Measurements from ENCODE around the gene ACAD10. TPM values are rescaled to one million over a fixed set of nuclear protein-coding genes. Genes with fewer than 3 reads are reported as not detected.

The ACAD10 gene
- total and polyA plus RNA-seq, 10 of the 15 experiments (the other 5 are each of a cell fraction or from before 2014, with no cell fraction given): 2.9 to 21.9 (median 17.5) TPM

- DNase-seq (ENCODE audit: low read depth, low spot score) (no peak), ATAC-seq (no peak), FAIRE-seq (no peak)
- Histone ChIP-seq H3K4me2 (ENCODE audit: control insufficient read depth, insufficient read depth) (no peak overlapping the region), H3K27me3 (replicated peaks in 1 of 2; ENCODE audit: control insufficient read depth in 2 of 2, insufficient read depth in 2 of 2, low read length in 1 of 2) (no peaks in the 10 kb centered on the region), H3K9me3 (replicated peaks; ENCODE audit: control insufficient read depth, insufficient read depth, low read length) (no peaks in the 10 kb centered on the region), H3K4me1 (ENCODE audit: control insufficient read depth, insufficient read depth, low read length) (no peaks in the 10 kb centered on the region), H3K9ac (ENCODE audit: control insufficient read depth, insufficient read depth, low read length) (no peak overlapping the region), H3K27ac (ENCODE audit: control insufficient read depth, insufficient read depth) (no peak overlapping the region), H3K4me3 (no peak overlapping the region), H3K36me3 (ENCODE audit: control insufficient read depth in 2 of 2, insufficient read depth in 2 of 2, low read length in 1 of 2) (peaks cover 0 to 5% of the 10 kb centered on the region in 2 experiments; a peak in 3 of 4 replicates), H2AFZ (ENCODE audit: control insufficient read depth, low read depth, low read length) (no peak overlapping the region), H4K20me1 (ENCODE audit: control insufficient read depth, insufficient read depth) (no peaks in the 10 kb centered on the region), H3K79me2 (ENCODE audit: control insufficient read depth, insufficient read depth, low read length) (no peaks in the 10 kb centered on the region)
- CTCF ChIA-PET: no interaction called here
- in situ Hi-C loops (cut with MboI) (no loop called here), intact Hi-C loops (cut with micrococcal nuclease; ENCODE audit: unreplicated experiment) (no loop called here)
- BruUV-seq (replicated peaks): no TSS peak
- 81% methylated on average over 4 of the region's 4 CpGs for WGBS (ENCODE audit: insufficient coverage, insufficient replicate concordance, low lambda C conversion rate, missing lambda C conversion rate)
- SMC1A ChIA-PET (ENCODE audit: uncharacterized antibody, unreplicated experiment): no interaction called here
- POLR2A ChIA-PET: no interaction called here
- RAD21 ChIA-PET (ENCODE audit: unreplicated experiment): no interaction called here
- TF ChIP-seq, protein P1, sequence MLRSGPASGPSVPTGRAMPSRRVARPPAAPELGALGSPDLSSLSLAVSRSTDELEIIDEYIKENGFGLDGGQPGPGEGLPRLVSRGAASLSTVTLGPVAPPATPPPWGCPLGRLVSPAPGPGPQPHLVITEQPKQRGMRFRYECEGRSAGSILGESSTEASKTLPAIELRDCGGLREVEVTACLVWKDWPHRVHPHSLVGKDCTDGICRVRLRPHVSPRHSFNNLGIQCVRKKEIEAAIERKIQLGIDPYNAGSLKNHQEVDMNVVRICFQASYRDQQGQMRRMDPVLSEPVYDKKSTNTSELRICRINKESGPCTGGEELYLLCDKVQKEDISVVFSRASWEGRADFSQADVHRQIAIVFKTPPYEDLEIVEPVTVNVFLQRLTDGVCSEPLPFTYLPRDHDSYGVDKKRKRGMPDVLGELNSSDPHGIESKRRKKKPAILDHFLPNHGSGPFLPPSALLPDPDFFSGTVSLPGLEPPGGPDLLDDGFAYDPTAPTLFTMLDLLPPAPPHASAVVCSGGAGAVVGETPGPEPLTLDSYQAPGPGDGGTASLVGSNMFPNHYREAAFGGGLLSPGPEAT (IDR thresholded peaks at IDR 0.05; ENCODE audit: low read depth): no peak
- TF ChIP-seq SUPT20H (IDR thresholded peaks at IDR 0.05; ENCODE audit: borderline replicate concordance, control insufficient read depth, low read depth, low read length) (no peak), YY1 (IDR thresholded peaks at IDR 0.05; ENCODE audit: low read depth, low read length) (no peak), SIX5 (IDR thresholded peaks at IDR 0.05; ENCODE audit: low read depth, low read length, severe bottlenecking) (no peak), CREB1 (IDR thresholded peaks at IDR 0.05; ENCODE audit: low read depth) (no peak), ASH2L (IDR thresholded peaks at IDR 0.05; ENCODE audit: borderline replicate concordance, low read depth) (no peak), SRF (IDR thresholded peaks at IDR 0.05; ENCODE audit: low read depth in 2 of 2, low read length in 2 of 2) (no peak), CBFB (IDR thresholded peaks at IDR 0.05; ENCODE audit: low read depth) (no peak), CHD2 (IDR thresholded peaks at IDR 0.05; ENCODE audit: borderline replicate concordance, low read depth, low read length) (no peak), SREBF1 (IDR thresholded peaks at IDR 0.05; ENCODE audit: low read length) (no peak)
- TF ChIP-seq, protein P2, sequence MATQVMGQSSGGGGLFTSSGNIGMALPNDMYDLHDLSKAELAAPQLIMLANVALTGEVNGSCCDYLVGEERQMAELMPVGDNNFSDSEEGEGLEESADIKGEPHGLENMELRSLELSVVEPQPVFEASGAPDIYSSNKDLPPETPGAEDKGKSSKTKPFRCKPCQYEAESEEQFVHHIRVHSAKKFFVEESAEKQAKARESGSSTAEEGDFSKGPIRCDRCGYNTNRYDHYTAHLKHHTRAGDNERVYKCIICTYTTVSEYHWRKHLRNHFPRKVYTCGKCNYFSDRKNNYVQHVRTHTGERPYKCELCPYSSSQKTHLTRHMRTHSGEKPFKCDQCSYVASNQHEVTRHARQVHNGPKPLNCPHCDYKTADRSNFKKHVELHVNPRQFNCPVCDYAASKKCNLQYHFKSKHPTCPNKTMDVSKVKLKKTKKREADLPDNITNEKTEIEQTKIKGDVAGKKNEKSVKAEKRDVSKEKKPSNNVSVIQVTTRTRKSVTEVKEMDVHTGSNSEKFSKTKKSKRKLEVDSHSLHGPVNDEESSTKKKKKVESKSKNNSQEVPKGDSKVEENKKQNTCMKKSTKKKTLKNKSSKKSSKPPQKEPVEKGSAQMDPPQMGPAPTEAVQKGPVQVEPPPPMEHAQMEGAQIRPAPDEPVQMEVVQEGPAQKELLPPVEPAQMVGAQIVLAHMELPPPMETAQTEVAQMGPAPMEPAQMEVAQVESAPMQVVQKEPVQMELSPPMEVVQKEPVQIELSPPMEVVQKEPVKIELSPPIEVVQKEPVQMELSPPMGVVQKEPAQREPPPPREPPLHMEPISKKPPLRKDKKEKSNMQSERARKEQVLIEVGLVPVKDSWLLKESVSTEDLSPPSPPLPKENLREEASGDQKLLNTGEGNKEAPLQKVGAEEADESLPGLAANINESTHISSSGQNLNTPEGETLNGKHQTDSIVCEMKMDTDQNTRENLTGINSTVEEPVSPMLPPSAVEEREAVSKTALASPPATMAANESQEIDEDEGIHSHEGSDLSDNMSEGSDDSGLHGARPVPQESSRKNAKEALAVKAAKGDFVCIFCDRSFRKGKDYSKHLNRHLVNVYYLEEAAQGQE (IDR thresholded peaks at IDR 0.05; ENCODE audit: low read depth, low read length): no peak
- TF ChIP-seq, protein P3, sequence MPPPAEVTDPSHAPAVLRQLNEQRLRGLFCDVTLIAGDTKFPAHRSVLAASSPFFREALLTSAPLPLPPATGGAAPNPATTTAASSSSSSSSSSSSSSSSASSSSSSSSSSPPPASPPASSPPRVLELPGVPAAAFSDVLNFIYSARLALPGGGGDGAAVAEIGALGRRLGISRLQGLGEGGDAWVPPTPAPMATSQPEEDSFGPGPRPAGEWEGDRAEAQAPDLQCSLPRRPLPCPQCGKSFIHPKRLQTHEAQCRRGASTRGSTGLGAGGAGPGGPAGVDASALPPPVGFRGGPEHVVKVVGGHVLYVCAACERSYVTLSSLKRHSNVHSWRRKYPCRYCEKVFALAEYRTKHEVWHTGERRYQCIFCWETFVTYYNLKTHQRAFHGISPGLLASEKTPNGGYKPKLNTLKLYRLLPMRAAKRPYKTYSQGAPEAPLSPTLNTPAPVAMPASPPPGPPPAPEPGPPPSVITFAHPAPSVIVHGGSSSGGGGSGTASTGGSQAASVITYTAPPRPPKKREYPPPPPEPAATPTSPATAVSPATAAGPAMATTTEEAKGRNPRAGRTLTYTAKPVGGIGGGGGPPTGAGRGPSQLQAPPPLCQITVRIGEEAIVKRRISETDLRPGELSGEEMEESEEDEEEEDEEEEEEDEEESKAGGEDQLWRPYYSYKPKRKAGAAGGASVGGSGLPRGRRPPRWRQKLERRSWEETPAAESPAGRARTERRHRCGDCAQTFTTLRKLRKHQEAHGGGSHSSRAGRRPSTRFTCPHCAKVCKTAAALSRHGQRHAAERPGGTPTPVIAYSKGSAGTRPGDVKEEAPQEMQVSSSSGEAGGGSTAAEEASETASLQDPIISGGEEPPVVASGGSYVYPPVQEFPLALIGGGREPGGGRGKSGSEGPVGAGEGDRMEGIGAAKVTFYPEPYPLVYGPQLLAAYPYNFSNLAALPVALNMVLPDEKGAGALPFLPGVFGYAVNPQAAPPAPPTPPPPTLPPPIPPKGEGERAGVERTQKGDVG (CRISPR knock-in tag; IDR thresholded peaks at IDR 0.05): no peak
Measured at GRCh38 chr12:111715279-111715678, 29.4 kb downstream of the ACAD10 start.
